ENCODE measurements around the gene ENPP6.
"Not testable (repeated sequence)": the region's sequence is repeated elsewhere in the genome, so short reads cannot be mapped to it uniquely, and the experiment has no call there.

Gene ENPP6

GRCh38 chr4:184235526-184235925 is 17.9 kb upstream of the ENPP6 start:
- no peak for DNase-seq (ENCODE audit: low read depth)

- DNase-seq (ENCODE audit: low read depth), result no peak
Observed at GRCh38 chr4:184234155-184234554, 16.5 kb upstream of the ENPP6 start.

- DNase-seq (ENCODE audit: low read depth), result no peak
Observed at GRCh38 chr4:184232975-184233374, 15.3 kb upstream of the ENPP6 start.

GRCh38 chr4:184232202-184232601 is 14.5 kb upstream of the ENPP6 start:
- no peak for DNase-seq (ENCODE audit: low read depth)

GRCh38 chr4:184231573-184231972 is 13.9 kb upstream of the ENPP6 start:
- DNase-seq (ENCODE audit: low read depth), result no peak

GRCh38 chr4:184228056-184228705 is 10.5 kb upstream of the ENPP6 start:
- no peak for DNase-seq (ENCODE audit: low read depth)

GRCh38 chr4:184216515-184216914 is 1.2 kb downstream of the ENPP6 start:
- no peak for DNase-seq (ENCODE audit: low read depth)

- DNase-seq (ENCODE audit: low read depth), result no peak
Observed at GRCh38 chr4:184215709-184216328, 1.9 kb downstream of the ENPP6 start.

- no peak for DNase-seq (ENCODE audit: low read depth)
Observed at GRCh38 chr4:184214931-184215330, 2.7 kb downstream of the ENPP6 start.

GRCh38 chr4:184207734-184208607 is 9.7 kb downstream of the ENPP6 start:
- DNase-seq (ENCODE audit: low read depth), result not testable (repeated sequence)

GRCh38 chr4:184205243-184205642 is 12.4 kb downstream of the ENPP6 start:
- no peak for DNase-seq (ENCODE audit: low read depth)

GRCh38 chr4:184203300-184203699 is 14.4 kb downstream of the ENPP6 start:
- no peak for DNase-seq (ENCODE audit: low read depth)

- no peak for DNase-seq (ENCODE audit: low read depth)
Observed at GRCh38 chr4:184201179-184201578, 16.5 kb downstream of the ENPP6 start.

GRCh38 chr4:184200296-184200695 is 17.4 kb downstream of the ENPP6 start:
- no peak for DNase-seq (ENCODE audit: low read depth)

GRCh38 chr4:184199780-184200179 is 17.9 kb downstream of the ENPP6 start:
- DNase-seq (ENCODE audit: low read depth), result no peak

GRCh38 chr4:184198190-184198589 is 19.5 kb downstream of the ENPP6 start:
- DNase-seq (ENCODE audit: low read depth), result no peak

- no peak for DNase-seq (ENCODE audit: low read depth)
Observed at GRCh38 chr4:184197536-184198082, 20.1 kb downstream of the ENPP6 start.

GRCh38 chr4:184196730-184197385 is 20.8 kb downstream of the ENPP6 start:
- DNase-seq (ENCODE audit: low read depth), result no peak

- DNase-seq (ENCODE audit: low read depth), result no peak
Observed at GRCh38 chr4:184193556-184194525, 23.8 kb downstream of the ENPP6 start.

- no peak for DNase-seq (ENCODE audit: low read depth)
Observed at GRCh38 chr4:184192933-184193332, 24.7 kb downstream of the ENPP6 start.

GRCh38 chr4:184191267-184191666 is 26.4 kb downstream of the ENPP6 start:
- DNase-seq (ENCODE audit: low read depth), result no peak
